ENCODE results near the gene IRAK1. TPM values are rescaled to one million over a fixed set of nuclear protein-coding genes. Genes with fewer than 3 reads are reported as not detected.
"Not testable (repeated sequence)": the region's sequence is repeated elsewhere in the genome, so short reads cannot be mapped to it uniquely, and the experiment has no call there.

IRAK1 gene
- total RNA-seq, 1 experiment from 2014 or later: 91.9 TPM

GRCh38 chrX:154002215-154002719 is 17.4 kb downstream of the IRAK1 start:
- Histone ChIP-seq H3K4me3 (no peak overlapping the region), H3K9me3 (replicated peaks) (no peaks in the 10 kb centered on the region), H3K4me1 (no peaks in the 10 kb centered on the region; the same call in 1 of the 2 replicates), H3K27ac (no peak overlapping the region), H3K36me3 (no peaks in the 10 kb centered on the region), H3K27me3 (no peaks in the 10 kb centered on the region)
- DNase-seq: peak; percentile 12 to 15

GRCh38 chrX:154000051-154000450 is 19.7 kb downstream of the IRAK1 start:
- no peak overlapping the region for H3K4me3 ChIP-seq
- H3K9me3 ChIP-seq (replicated peaks): no peaks in the 10 kb centered on the region
- no peak overlapping the region for H3K27ac ChIP-seq
- DNase-seq: no peak
- no peaks in the 10 kb centered on the region for H3K27me3 ChIP-seq
- no peaks in the 10 kb centered on the region for H3K36me3 ChIP-seq
- H3K4me1 ChIP-seq: no peaks in the 10 kb centered on the region; the same call in 1 of the 2 replicates

- H3K9me3 ChIP-seq (replicated peaks): no peaks in the 10 kb centered on the region
- H3K27me3 ChIP-seq: no peaks in the 10 kb centered on the region
- H3K4me3 ChIP-seq: no peak overlapping the region
- DNase-seq: no peak
- H3K36me3 ChIP-seq: no peaks in the 10 kb centered on the region
- no peaks in the 10 kb centered on the region; the same call in 1 of the 2 replicates for H3K4me1 ChIP-seq
- no peak overlapping the region for H3K27ac ChIP-seq
Measured at GRCh38 chrX:153999359-154000037, 20.2 kb downstream of the IRAK1 start.

GRCh38 chrX:153995504-153995903 is 24.2 kb downstream of the IRAK1 start:
- Histone ChIP-seq H3K4me3 (no peak overlapping the region), H3K27me3 (no peaks in the 10 kb centered on the region), H3K9me3 (replicated peaks) (no peaks in the 10 kb centered on the region), H3K27ac (no peak overlapping the region), H3K4me1 (no peaks in the 10 kb centered on the region), H3K36me3 (no peaks in the 10 kb centered on the region)
- DNase-seq: no peak

- DNase-seq; H3K36me3 ChIP-seq; H3K4me3 ChIP-seq; H3K4me1 ChIP-seq; H3K27me3 ChIP-seq; H3K9me3 ChIP-seq (replicated peaks); H3K27ac ChIP-seq: not testable (repeated sequence)
Measured at GRCh38 chrX:153994398-153994797, 25.3 kb downstream of the IRAK1 start.

- DNase-seq: no peak
- no peak overlapping the region for H3K27ac ChIP-seq
- no peaks in the 10 kb centered on the region for H3K36me3 ChIP-seq
- no peaks in the 10 kb centered on the region for H3K9me3 ChIP-seq (replicated peaks)
- H3K4me1 ChIP-seq: no peaks in the 10 kb centered on the region
- H3K27me3 ChIP-seq: no peaks in the 10 kb centered on the region
- no peak overlapping the region for H3K4me3 ChIP-seq
Measured at GRCh38 chrX:153993978-153994377, 25.7 kb downstream of the IRAK1 start.

GRCh38 chrX:153993079-153993478 is 26.6 kb downstream of the IRAK1 start:
- H3K36me3 ChIP-seq: no peaks in the 10 kb centered on the region
- no peak for DNase-seq
- no peaks in the 10 kb centered on the region for H3K27me3 ChIP-seq
- no peak overlapping the region for H3K27ac ChIP-seq
- no peak overlapping the region for H3K4me3 ChIP-seq
- H3K9me3 ChIP-seq (replicated peaks): no peaks in the 10 kb centered on the region
- no peaks in the 10 kb centered on the region for H3K4me1 ChIP-seq

- H3K9me3 ChIP-seq (replicated peaks): no peaks in the 10 kb centered on the region
- H3K4me1 ChIP-seq: no peaks in the 10 kb centered on the region
- no peak for DNase-seq
- H3K36me3 ChIP-seq: no peaks in the 10 kb centered on the region
- H3K4me3 ChIP-seq: no peak overlapping the region
- H3K27ac ChIP-seq: no peak overlapping the region
- no peaks in the 10 kb centered on the region for H3K27me3 ChIP-seq
Measured at GRCh38 chrX:153992180-153992579, 27.5 kb downstream of the IRAK1 start.

- Histone ChIP-seq H3K27me3 (no peaks in the 10 kb centered on the region), H3K4me1 (no peaks in the 10 kb centered on the region), H3K27ac (no peak overlapping the region), H3K9me3 (replicated peaks) (no peaks in the 10 kb centered on the region), H3K36me3 (no peaks in the 10 kb centered on the region), H3K4me3 (no peak overlapping the region)
- no peak for DNase-seq
Measured at GRCh38 chrX:153991013-153991580, 28.6 kb downstream of the IRAK1 start.

GRCh38 chrX:153989973-153990655 is 29.6 kb downstream of the IRAK1 start:
- no peaks in the 10 kb centered on the region; the same call in 1 of the 2 replicates for H3K4me1 ChIP-seq
- no peaks in the 10 kb centered on the region for H3K36me3 ChIP-seq
- H3K27ac ChIP-seq: no peak overlapping the region
- no peaks in the 10 kb centered on the region for H3K27me3 ChIP-seq
- no peaks in the 10 kb centered on the region for H3K9me3 ChIP-seq (replicated peaks)
- no peak overlapping the region for H3K4me3 ChIP-seq
- DNase-seq: no peak

GRCh38 chrX:153988493-153988892 is 31.2 kb downstream of the IRAK1 start:
- H3K27me3 ChIP-seq: no peaks in the 10 kb centered on the region
- no peaks in the 10 kb centered on the region for H3K36me3 ChIP-seq
- no peak overlapping the region for H3K4me3 ChIP-seq
- no peak overlapping the region for H3K27ac ChIP-seq
- no peak for DNase-seq
- H3K4me1 ChIP-seq: no peaks in the 10 kb centered on the region; the same call in 1 of the 2 replicates
- no peaks in the 10 kb centered on the region for H3K9me3 ChIP-seq (replicated peaks)

GRCh38 chrX:153984351-153985178 is 35.1 kb downstream of the IRAK1 start:
- no peaks in the 10 kb centered on the region for H3K27me3 ChIP-seq
- H3K4me1 ChIP-seq: no peaks in the 10 kb centered on the region; the same call in 1 of the 2 replicates
- no peaks in the 10 kb centered on the region for H3K9me3 ChIP-seq (replicated peaks)
- no peaks in the 10 kb centered on the region for H3K36me3 ChIP-seq
- DNase-seq: no peak
- H3K4me3 ChIP-seq: no peak overlapping the region
- no peak overlapping the region for H3K27ac ChIP-seq

GRCh38 chrX:153983321-153983801 is 36.3 kb downstream of the IRAK1 start:
- Histone ChIP-seq H3K27ac (no peak overlapping the region), H3K9me3 (replicated peaks) (no peaks in the 10 kb centered on the region), H3K4me1 (no peaks in the 10 kb centered on the region; the same call in 1 of the 2 replicates), H3K27me3 (no peaks in the 10 kb centered on the region), H3K4me3 (no peak overlapping the region), H3K36me3 (no peaks in the 10 kb centered on the region)
- DNase-seq: no peak

- H3K27me3 ChIP-seq: no peaks in the 10 kb centered on the region
- no peaks in the 10 kb centered on the region for H3K36me3 ChIP-seq
- no peak for DNase-seq
- H3K9me3 ChIP-seq (replicated peaks): no peaks in the 10 kb centered on the region
- no peak overlapping the region for H3K4me3 ChIP-seq
- H3K27ac ChIP-seq: no peak overlapping the region
- H3K4me1 ChIP-seq: no peaks in the 10 kb centered on the region; the same call in 1 of the 2 replicates
Measured at GRCh38 chrX:153981771-153982533, 37.8 kb downstream of the IRAK1 start.
